Activated CD4-positive, alpha-beta T cell treated with anti-CD3 and anti-CD28 coated beads, Interleukin-2, amount 50 U/mL, for 24 hours (primary cell): ENCODE measurements around the gene DENND6A.
"Not testable (repeated sequence)": the region's sequence is repeated elsewhere in the genome, so short reads cannot be mapped to it uniquely, and the experiment has no call there.

ENCODE experiments used
- DNase-seq, 2 donors: peaks; one replicate each; pipeline ENCODE4 v3.0.0-alpha.2; 2020; ENCODE audit warnings: low read depth in 1 of 2, low spot score in 1 of 2

DENND6A gene

DNA sequence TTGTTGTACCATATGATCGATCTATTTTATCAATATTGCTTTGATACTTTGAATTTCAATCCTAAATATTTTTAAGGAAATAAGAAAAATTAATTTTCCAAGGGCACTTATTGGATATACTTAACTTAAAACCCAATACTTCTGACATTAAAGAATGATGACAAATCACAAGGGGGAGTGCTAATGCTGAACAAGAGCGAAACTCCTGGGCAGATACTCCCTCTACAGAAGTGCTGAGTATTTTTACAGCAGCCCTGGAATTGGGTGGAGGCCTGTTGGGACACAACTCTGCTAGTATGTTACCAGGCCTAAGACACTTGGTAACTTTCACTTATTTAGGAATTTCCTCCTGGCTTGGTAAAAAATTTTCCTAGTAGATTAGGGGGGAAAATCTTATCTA is 46.2 kb downstream of the DENND6A start:
- DNase-seq: no peak

GRCh38 chr3:57644740-57645139 is 48.1 kb downstream of the DENND6A start:
- no peak for DNase-seq

DNA sequence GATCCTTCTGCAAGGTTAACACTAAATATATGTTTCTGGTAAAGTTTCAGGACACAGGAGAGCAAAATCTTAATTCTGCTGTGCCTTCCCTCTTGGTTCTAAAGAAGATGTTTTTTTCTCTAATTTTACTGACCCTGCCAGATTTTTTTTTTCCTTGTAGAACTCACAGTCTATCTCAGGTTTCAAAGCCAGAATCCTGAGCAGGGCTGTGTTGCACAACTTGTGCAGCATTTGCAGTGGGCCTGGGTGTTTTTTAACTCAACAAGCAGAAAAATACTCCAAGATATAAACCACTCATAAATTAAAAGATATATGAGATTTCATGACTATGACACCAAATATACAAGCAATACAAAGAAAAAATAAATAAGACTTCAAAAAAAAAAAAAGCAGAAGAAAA is 55.5 kb downstream of the DENND6A start:
- no peak for DNase-seq

GRCh38 chr3:57634259-57634658 is 58.6 kb downstream of the DENND6A start:
- DNase-seq: not testable (repeated sequence)

GRCh38 chr3:57627976-57628375 is 64.9 kb downstream of the DENND6A start:
- DNase-seq: no peak

DNA sequence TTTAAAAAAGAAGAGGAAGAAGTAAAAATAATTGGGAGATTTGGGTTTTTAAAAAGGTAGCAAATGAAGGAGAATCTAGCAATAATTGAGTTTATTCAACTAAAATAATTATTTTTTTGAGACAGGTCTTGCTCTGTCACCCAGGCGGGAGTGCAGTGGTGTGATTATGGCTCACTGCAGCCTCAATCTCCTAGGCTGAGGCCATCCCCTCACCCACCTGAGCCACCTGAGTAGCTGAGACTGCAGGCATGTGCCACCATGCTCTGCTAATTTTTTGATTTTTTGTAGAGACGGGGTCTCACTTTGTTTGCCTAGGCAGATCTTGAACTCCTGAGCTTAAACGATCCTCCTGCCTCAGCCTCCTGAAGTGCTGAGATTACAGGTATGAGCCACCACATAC is 68.1 kb downstream of the DENND6A start:
- DNase-seq: no peak

DNA sequence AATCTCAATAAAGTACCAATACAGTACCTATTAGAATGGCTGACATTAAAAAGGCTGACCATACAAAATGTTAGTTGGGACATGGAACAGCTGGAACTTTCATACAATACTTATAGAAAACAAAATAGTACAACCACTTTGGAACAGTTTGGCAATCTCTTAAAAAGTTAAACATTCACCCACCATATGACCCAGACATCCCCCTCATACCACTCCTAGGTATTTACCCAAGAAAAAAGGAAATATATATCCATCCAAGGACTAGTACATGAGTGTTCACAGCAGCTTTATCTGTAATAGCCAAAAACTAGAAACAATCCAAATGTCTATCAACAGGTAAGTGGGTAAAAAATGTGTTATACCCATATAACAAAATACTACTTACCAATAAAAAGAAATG is 70.5 kb downstream of the DENND6A start:
- DNase-seq: no peak

DNA sequence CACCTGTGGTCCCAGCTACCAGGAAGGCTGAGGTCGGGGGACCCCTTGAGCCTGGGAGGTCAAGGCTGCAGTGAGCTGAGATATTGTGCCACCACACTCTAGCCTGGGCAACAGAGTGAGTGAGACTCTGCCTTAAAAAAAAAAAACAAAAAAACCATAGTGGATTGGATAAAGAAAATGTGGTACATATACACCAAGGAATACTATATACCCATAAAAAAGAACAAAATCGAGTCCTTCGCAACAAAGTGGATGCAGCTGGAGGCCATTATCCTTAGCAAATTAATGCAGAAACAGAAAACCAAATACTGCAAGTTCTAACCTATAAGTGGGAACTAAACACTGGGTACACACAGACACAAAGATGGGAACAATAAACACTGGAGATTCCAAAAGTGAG is 75.1 kb downstream of the DENND6A start:
- DNase-seq: no peak

DNA sequence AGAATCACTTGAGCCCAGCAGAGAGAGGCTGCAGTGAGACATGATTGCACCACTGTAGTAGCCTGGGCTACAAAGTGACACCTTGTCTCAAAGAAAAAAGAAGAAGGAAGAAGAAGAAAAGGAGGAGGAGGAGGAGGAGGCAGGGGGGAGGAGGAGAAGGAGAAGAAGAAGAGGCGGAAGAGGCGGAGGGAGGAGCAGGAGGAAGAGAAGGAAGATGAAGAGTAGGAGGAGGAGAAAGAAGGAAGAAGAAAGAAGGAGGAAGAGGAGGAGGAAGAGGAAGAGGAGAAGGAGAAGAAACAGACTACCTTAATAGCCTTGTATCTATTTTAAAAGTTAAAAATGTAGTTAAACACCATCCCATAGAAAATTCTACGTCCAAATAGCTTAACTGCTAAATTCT is 76.6 kb downstream of the DENND6A start:
- DNase-seq: no peak

GRCh38 chr3:57611870-57612269 is 81.0 kb downstream of the DENND6A start:
- DNase-seq: not testable (repeated sequence)

- no peak for DNase-seq
These were observed 87.2 kb downstream of the DENND6A start for GRCh38 chr3:57605683-57606082.

DNA sequence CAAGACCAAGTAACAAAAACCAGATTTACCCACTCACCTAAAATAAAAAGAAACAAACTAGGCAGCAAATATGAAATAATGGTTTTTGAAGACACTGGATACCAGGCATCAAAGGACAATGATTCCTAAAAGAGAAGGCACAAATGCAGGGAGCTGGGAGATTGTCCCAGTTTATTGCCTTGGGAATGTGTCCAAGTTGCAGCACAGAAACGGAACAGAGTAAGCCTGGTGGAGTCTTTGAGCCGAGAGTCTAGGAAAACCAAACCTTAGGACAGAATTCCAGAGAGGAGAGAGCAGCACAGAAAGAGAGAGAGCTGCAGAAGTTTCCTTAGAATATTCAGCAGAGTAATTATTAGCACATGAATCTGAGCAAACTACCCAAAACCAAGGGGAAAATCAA is 87.9 kb downstream of the DENND6A start:
- DNase-seq: no peak

DNA sequence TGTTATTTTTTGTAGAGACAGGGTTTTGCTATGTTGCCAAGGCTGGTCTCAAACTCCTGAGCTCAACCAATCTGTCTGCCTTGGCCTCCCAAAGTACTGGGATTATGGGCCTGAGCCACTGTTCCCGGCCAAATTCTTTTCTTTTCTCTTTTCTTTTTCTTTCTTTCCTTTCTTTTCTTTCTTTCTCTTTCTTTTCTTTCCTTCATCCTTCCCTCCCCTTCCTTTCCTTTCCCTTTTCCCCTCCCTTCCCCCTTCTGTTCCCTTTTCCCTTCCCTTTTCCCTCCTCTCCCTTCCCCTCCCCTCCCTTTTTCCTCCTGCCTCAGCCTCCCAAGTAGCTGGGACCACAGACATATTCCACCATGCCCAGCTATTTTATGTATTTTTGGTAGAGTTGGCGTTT is 92.7 kb downstream of the DENND6A start:
- no peak for DNase-seq

DNA sequence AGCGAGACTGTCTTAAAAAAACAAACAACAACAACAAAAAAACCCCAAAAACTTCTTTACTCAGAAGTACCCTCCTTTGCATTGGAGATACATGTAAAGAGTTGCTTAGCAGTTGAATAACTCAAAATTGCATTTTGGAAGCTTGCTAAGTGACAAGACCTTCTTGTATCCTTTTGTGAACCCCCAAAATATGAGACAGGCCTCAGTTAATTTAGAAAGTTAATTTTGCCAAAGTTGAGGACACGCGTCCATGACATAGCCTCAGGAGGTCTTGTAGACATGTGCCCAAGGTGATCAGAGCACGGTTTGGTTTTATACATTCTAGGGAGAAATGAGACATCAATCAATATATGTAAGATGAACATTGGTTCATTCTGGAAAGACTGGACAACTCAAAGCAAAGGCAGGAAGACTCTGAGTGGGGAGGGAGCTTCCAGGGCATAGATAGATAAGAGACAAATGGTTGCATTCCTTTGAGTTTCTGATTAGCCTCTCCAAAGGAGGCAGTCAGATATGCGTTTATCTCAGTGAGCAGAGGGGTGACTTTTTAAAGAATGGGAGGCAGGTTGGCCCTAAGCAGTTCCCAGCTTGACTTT is 94.0 kb downstream of the DENND6A start:
- DNase-seq: no peak

- DNase-seq: peak; percentile 98 to 99
These were observed 95.6 kb downstream of the DENND6A start, which contains the start of gene ARF4 for GRCh38 chr3:57597127-57597923. Gene ARF4, minus strand, starts transcription at chr3:57597344. Its CDS starts 204 bp downstream, at chr3:57597140.

DNA sequence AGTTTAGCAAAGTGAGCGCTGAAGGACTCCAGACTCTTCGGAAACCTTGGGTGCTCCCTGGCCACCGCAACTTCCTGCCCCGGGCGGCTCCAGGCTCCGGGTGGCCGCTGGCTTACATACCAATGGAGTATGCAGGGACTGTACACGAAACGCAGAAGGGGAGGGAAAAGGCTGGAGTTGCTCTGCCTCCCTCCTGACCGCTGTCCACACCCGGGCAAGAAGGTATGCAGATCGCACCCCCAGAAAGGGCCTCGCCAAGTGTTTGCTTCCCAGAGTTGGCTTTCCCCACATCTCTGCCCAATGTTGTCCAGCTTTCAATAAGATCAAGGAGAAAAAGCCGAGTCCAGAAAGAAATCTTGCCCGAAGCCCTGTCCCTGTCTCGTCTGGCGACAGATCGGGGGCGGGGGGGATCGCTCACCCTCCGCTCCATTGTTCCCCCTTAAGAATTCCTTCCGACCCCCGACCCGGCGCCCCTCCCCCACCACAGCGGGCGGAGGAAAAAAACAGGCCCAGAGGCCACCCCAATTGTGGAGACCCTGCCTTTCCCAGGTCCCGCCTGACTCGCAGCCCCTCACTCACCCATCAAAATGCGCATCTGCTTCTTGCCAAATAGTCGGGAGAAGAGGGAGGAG is 96.3 kb downstream of the DENND6A start:
- peak; percentile 12 to 34 for DNase-seq

GRCh38 chr3:57594576-57594975 is 98.3 kb downstream of the DENND6A start:
- no peak for DNase-seq

DNA sequence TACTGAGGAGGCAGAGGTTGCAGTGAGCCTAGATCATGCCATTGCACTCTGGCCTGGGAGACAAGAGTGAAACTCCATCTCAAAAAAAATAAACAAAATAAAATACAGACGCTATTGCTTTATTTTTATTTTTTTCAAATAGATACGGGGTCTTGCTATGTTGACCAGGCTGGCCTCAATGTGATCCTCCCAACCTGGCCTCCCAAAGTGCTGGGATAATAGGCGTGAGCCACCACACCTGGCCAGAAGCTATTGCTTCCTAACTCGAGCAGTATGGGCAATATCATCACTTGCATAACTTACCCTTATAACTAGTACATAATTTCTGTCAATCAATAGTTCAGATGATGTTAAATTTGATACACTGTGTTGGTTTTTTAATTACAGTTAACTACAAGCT is 98.7 kb downstream of the DENND6A start:
- DNase-seq: no peak

- no peak for DNase-seq
These were observed 100.6 kb downstream of the DENND6A start for GRCh38 chr3:57592306-57592705.

- no peak for DNase-seq
These were observed 105.0 kb downstream of the DENND6A start for GRCh38 chr3:57587905-57588304.

- DNase-seq: no peak
These were observed 106.1 kb downstream of the DENND6A start for GRCh38 chr3:57586778-57587177.

DNA sequence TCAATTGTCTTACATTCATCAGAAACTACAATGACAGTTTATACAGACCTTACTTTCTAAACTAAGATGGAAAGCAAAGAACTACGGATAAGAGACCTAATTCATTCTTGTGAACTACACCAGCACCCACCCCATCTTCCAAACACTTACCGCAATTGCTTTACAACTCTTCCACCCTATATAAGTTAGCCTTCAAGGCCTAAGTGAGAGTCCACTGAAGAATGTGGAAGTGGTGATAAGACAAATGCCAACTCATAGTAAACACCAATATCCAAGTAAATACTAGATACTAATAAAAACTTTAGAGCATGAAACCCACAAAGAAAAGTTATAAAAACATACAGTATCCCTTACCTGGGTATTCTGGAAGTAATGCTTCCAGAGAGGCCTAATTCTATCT is 109.3 kb downstream of the DENND6A start:
- DNase-seq: no peak
